OCI-LY1 (cell line): ENCODE results near the gene DHRS7C.

Experiments used
- H2AFZ ChIP-seq: fragments of 200-600 bp; sonication (generic), shearing (Covaris generic); 2 replicates; pipeline ENCODE4 v1.6.0; 2014; ENCODE audit warnings: antibody characterized with exemption, mild to moderate bottlenecking, low read length
- H3F3A ChIP-seq: fragments of 200-600 bp; sonication (generic), shearing (Covaris generic); 2 replicates; pipeline ENCODE4 v1.6.0; 2014; ENCODE audit warnings: mild to moderate bottlenecking, antibody characterized with exemption, low read length, moderate library complexity; ENCODE audit not compliant: insufficient read depth
- H3K27ac ChIP-seq: fragments of 200-600 bp; sonication (generic); 2 replicates; pipeline ENCODE4 v1.5.1; 2014; ENCODE audit warnings: low read length, mixed run types, mild to moderate bottlenecking, low read depth; ENCODE audit not compliant: poor library complexity, severe bottlenecking
- H3K27me3 ChIP-seq: fragments of 200-600 bp; sonication (generic); 2 replicates; pipeline ENCODE4 v1.6.0; 2014; ENCODE audit warnings: antibody characterized with exemption, mild to moderate bottlenecking, low read length, moderate library complexity; ENCODE audit not compliant: insufficient read depth
- H3K36me3 ChIP-seq: fragments of 200-600 bp; sonication (generic); 2 replicates; pipeline ENCODE4 v1.6.1; 2014; ENCODE audit warnings: mild to moderate bottlenecking, antibody characterized with exemption, low read length, moderate library complexity, mixed read lengths; ENCODE audit not compliant: insufficient read depth
- H3K4me1 ChIP-seq: fragments of 200-600 bp; sonication (generic); 2 replicates; pipeline ENCODE4 v1.5.1; 2014; ENCODE audit warnings: mild to moderate bottlenecking, low read length, moderate library complexity; ENCODE audit not compliant: insufficient read depth, severe bottlenecking
- H3K4me2 ChIP-seq: fragments of 200-600 bp; sonication (generic), shearing (Covaris generic); 2 replicates; pipeline ENCODE4 v1.6.1; 2014; ENCODE audit warnings: low read length
- H3K4me3 ChIP-seq: fragments of 200-600 bp; sonication (generic); 2 replicates; pipeline ENCODE4 v1.5.1; 2014; ENCODE audit warnings: low read length, low read depth, mild to moderate bottlenecking, mixed read lengths; ENCODE audit not compliant: poor library complexity, severe bottlenecking
- H3K79me2 ChIP-seq: fragments of 200-600 bp; shearing (Covaris generic); 2 replicates; pipeline ENCODE4 v1.6.1; 2016; ENCODE audit warnings: mixed run types, low read length, mixed read lengths; ENCODE audit not compliant: insufficient read depth
- H3K9ac ChIP-seq: fragments of 200-600 bp; sonication (generic), shearing (Covaris generic); 2 replicates; pipeline ENCODE4 v1.6.1; 2014; ENCODE audit warnings: mild to moderate bottlenecking, low read length, mixed read lengths
- H3K9me2 ChIP-seq: fragments of 200-600 bp; sonication (generic), shearing (Covaris generic); 2 replicates; pipeline ENCODE4 v1.6.1; 2014; ENCODE audit warnings: low read depth, mild to moderate bottlenecking, low read length, mixed read lengths
- H3K9me3 ChIP-seq: fragments of 200-600 bp; shearing (Covaris generic); 2 replicates; pipeline ENCODE4 v1.6.1; 2014; ENCODE audit warnings: low read length, mixed read lengths
- H4K20me1 ChIP-seq: fragments of 200-600 bp; sonication (generic), shearing (Covaris generic); 2 replicates; pipeline ENCODE4 v1.6.0; 2016; ENCODE audit warnings: mild to moderate bottlenecking, low read length; ENCODE audit not compliant: insufficient read depth
- CTCF ChIP-seq: fragments of 200-600 bp; sonication (generic), shearing (Covaris generic); IDR thresholded peaks from 2 replicates; pipeline ENCODE4 v1.5.1; 2017; ENCODE audit warnings: mild to moderate bottlenecking, antibody characterized with exemption, low read length, moderate library complexity, mixed read lengths
- EZH2 ChIP-seq: fragments of 200-600 bp; sonication (generic), shearing (Covaris generic); IDR thresholded peaks from 2 replicates; pipeline ENCODE4 v1.8.0; 2017; ENCODE audit warnings: borderline replicate concordance, mixed run types, mild to moderate bottlenecking, antibody characterized with exemption, low read length, moderate library complexity, mixed read lengths

Gene DHRS7C

GRCh38 chr17:9766970-9767369, 24.4 kb downstream of the DHRS7C start:
- Histone ChIP-seq H3F3A (no peaks in the 10 kb centered on the region), H3K9ac (no peak overlapping the region), H3K36me3 (no peaks in the 10 kb centered on the region), H3K79me2 (no peaks in the 10 kb centered on the region), H3K4me2 (no peak overlapping the region), H3K9me3 (no peaks in the 10 kb centered on the region), H2AFZ (no peak overlapping the region), H3K9me2 (no peaks in the 10 kb centered on the region), H3K27me3 (no peaks in the 10 kb centered on the region), H3K4me3 (no peak overlapping the region), H3K4me1 (no peaks in the 10 kb centered on the region), H3K27ac (no peak overlapping the region), H4K20me1 (no peaks in the 10 kb centered on the region)
- TF ChIP-seq EZH2 (no peak), CTCF (no peak)

- no peaks in the 10 kb centered on the region for H3K4me1 ChIP-seq
- H3K4me3 ChIP-seq, result no peak overlapping the region
- H4K20me1 ChIP-seq, result no peaks in the 10 kb centered on the region
- no peak overlapping the region for H3K27ac ChIP-seq
- no peak for TF ChIP-seq EZH2
- TF ChIP-seq CTCF, result no peak
- H3K9me3 ChIP-seq, result no peaks in the 10 kb centered on the region
- no peaks in the 10 kb centered on the region for H3K36me3 ChIP-seq
- H2AFZ ChIP-seq, result no peak overlapping the region
- H3F3A ChIP-seq, result no peaks in the 10 kb centered on the region
- no peaks in the 10 kb centered on the region for H3K27me3 ChIP-seq
- H3K4me2 ChIP-seq, result no peak overlapping the region
- H3K9me2 ChIP-seq, result no peaks in the 10 kb centered on the region
- no peaks in the 10 kb centered on the region for H3K79me2 ChIP-seq
- H3K9ac ChIP-seq, result no peak overlapping the region
Measured at GRCh38 chr17:9765322-9765721, 26.1 kb downstream of the DHRS7C start.

GRCh38 chr17:9763643-9764042, 27.7 kb downstream of the DHRS7C start:
- H3F3A ChIP-seq, result no peaks in the 10 kb centered on the region
- H3K79me2 ChIP-seq, result no peaks in the 10 kb centered on the region
- no peaks in the 10 kb centered on the region for H3K9me3 ChIP-seq
- no peak overlapping the region for H3K4me2 ChIP-seq
- H4K20me1 ChIP-seq, result no peaks in the 10 kb centered on the region
- H3K27me3 ChIP-seq, result no peaks in the 10 kb centered on the region
- TF ChIP-seq CTCF (no peak), EZH2 (no peak)
- no peak overlapping the region for H2AFZ ChIP-seq
- no peaks in the 10 kb centered on the region for H3K4me1 ChIP-seq
- H3K4me3 ChIP-seq, result no peak overlapping the region
- H3K27ac ChIP-seq, result no peak overlapping the region
- H3K9ac ChIP-seq, result no peak overlapping the region
- H3K36me3 ChIP-seq, result no peaks in the 10 kb centered on the region
- H3K9me2 ChIP-seq, result no peaks in the 10 kb centered on the region
